ENCODE measurements around the gene LHFPL2. TPM values are rescaled to one million over a fixed set of nuclear protein-coding genes. Genes with fewer than 3 reads are reported as not detected.

LHFPL2 gene
- total RNA-seq, 6 experiments from 2014 or later: 14.4 to 18.9 (median 16.7) TPM

- Mint-ChIP-seq H3K4me3 (peak overlapping the region; percentile 70), H3K27ac (peak overlapping the region; percentile 96), H3K4me1 (ENCODE audit: low read depth) (peaks cover 63% of the 10 kb centered on the region), H3K9me3 (no peaks in the 10 kb centered on the region), H3K36me3 (ENCODE audit: low read depth) (no peaks in the 10 kb centered on the region), H3K27me3 (ENCODE audit: insufficient read depth) (no peaks in the 10 kb centered on the region)
- peak; percentile 8 for DNase-seq
- TF ChIP-seq CTCF (IDR thresholded peaks at IDR 0.05): no peak
Observed at GRCh38 chr5:78547183-78547582, 101.4 kb downstream of the LHFPL2 start.

- no peak for DNase-seq
- Mint-ChIP-seq H3K4me3 (no peak overlapping the region), H3K27ac (peak overlapping the region; percentile 96), H3K9me3 (no peaks in the 10 kb centered on the region), H3K4me1 (ENCODE audit: low read depth) (peaks cover 60% of the 10 kb centered on the region), H3K27me3 (ENCODE audit: insufficient read depth) (no peaks in the 10 kb centered on the region), H3K36me3 (ENCODE audit: low read depth) (no peaks in the 10 kb centered on the region)
- TF ChIP-seq CTCF (IDR thresholded peaks at IDR 0.05): no peak
Observed at GRCh38 chr5:78546276-78546996, 102.1 kb downstream of the LHFPL2 start.

GRCh38 chr5:78545406-78545805 lies 103.2 kb downstream of the LHFPL2 start:
- Mint-ChIP-seq H3K9me3 (no peaks in the 10 kb centered on the region), H3K4me3 (no peak overlapping the region), H3K27ac (no peak overlapping the region; the same call in 1 of the 2 replicates), H3K27me3 (ENCODE audit: insufficient read depth) (no peaks in the 10 kb centered on the region), H3K4me1 (ENCODE audit: low read depth) (peaks cover 59% of the 10 kb centered on the region), H3K36me3 (ENCODE audit: low read depth) (no peaks in the 10 kb centered on the region)
- no peak for DNase-seq
- no peak for TF ChIP-seq CTCF (IDR thresholded peaks at IDR 0.05)

- no peak for TF ChIP-seq CTCF (IDR thresholded peaks at IDR 0.05)
- Mint-ChIP-seq H3K27ac (peak overlapping the region; percentile 66), H3K36me3 (ENCODE audit: low read depth) (no peaks in the 10 kb centered on the region), H3K4me3 (peak overlapping the region; percentile 10; the same call in 1 of the 2 replicates), H3K4me1 (ENCODE audit: low read depth) (peaks cover 53% of the 10 kb centered on the region), H3K9me3 (no peaks in the 10 kb centered on the region), H3K27me3 (ENCODE audit: insufficient read depth) (no peaks in the 10 kb centered on the region)
- peak; percentile 47 for DNase-seq
Observed at GRCh38 chr5:78544561-78545201, 103.9 kb downstream of the LHFPL2 start.

GRCh38 chr5:78543916-78544315 lies 104.7 kb downstream of the LHFPL2 start:
- no peaks in the 10 kb centered on the region for H3K27me3 Mint-ChIP-seq (ENCODE audit: insufficient read depth)
- no peak overlapping the region for H3K27ac Mint-ChIP-seq
- no peaks in the 10 kb centered on the region for H3K9me3 Mint-ChIP-seq
- no peaks in the 10 kb centered on the region for H3K36me3 Mint-ChIP-seq (ENCODE audit: low read depth)
- no peak for DNase-seq
- no peak overlapping the region for H3K4me3 Mint-ChIP-seq
- no peak for TF ChIP-seq CTCF (IDR thresholded peaks at IDR 0.05)
- H3K4me1 Mint-ChIP-seq (ENCODE audit: low read depth): peaks cover 53% of the 10 kb centered on the region

All from HFFc6 (cell line).